22Rv1 (cell line): ENCODE measurements around the gene MCMBP.

Source experiments
- CTCF ChIP-seq: fragments of 450-650 bp; IDR thresholded peaks from 2 replicates; pipeline ENCODE4 v1.5.1; 2017; ENCODE audit warnings: mild to moderate bottlenecking
- ZFX ChIP-seq: fragments of 450-650 bp; IDR thresholded peaks from 2 replicates; pipeline ENCODE4 v1.6.1; 2017; ENCODE audit warnings: antibody characterized with exemption, borderline replicate concordance

- TF ChIP-seq CTCF (no peak), ZFX (no peak)
Observed at GRCh38 chr10:119817991-119818888, 54.4 kb downstream of the MCMBP start.
